Measurements from ENCODE around the gene PDE4B.
"Not testable (repeated sequence)": the region's sequence is repeated elsewhere in the genome, so short reads cannot be mapped to it uniquely, and the experiment has no call there.

The PDE4B gene

DNA sequence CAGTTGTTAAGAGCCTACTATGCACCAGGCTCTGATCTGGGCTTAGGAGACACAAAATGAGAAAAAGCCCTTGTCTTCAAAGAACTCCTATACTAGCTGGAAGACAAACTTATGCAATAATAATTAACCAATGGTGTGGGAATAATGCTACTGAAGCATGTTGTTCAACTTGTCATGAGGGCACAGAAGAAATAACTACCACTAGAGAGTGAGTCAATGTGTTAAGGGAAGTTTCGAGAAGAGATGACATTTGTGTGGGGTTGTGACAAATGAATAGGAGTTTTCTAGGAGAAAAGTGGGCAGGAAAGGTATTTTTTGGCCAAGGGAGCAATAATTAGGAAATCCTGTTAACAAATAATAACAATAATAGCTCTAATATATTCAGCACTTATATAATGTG is 205.0 kb downstream of the PDE4B start:
- Histone ChIP-seq H3K27ac (no peak overlapping the region), H3K27me3 (no peaks in the 10 kb centered on the region), H3K36me3 (no peaks in the 10 kb centered on the region), H3K4me1 (ENCODE audit: control insufficient read depth in 1 of 2, insufficient read depth in 1 of 2, low read depth in 1 of 2, low read length in 1 of 2) (no peaks in the 10 kb centered on the region), H3K9me3 (no peaks in the 10 kb centered on the region), H3K4me3 (ENCODE audit: low read depth in 1 of 2, low read length in 1 of 2) (no peak overlapping the region)
- TF ChIP-seq, protein P1, sequence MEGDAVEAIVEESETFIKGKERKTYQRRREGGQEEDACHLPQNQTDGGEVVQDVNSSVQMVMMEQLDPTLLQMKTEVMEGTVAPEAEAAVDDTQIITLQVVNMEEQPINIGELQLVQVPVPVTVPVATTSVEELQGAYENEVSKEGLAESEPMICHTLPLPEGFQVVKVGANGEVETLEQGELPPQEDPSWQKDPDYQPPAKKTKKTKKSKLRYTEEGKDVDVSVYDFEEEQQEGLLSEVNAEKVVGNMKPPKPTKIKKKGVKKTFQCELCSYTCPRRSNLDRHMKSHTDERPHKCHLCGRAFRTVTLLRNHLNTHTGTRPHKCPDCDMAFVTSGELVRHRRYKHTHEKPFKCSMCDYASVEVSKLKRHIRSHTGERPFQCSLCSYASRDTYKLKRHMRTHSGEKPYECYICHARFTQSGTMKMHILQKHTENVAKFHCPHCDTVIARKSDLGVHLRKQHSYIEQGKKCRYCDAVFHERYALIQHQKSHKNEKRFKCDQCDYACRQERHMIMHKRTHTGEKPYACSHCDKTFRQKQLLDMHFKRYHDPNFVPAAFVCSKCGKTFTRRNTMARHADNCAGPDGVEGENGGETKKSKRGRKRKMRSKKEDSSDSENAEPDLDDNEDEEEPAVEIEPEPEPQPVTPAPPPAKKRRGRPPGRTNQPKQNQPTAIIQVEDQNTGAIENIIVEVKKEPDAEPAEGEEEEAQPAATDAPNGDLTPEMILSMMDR (IDR thresholded peaks at IDR 0.05), result no peak

DNA sequence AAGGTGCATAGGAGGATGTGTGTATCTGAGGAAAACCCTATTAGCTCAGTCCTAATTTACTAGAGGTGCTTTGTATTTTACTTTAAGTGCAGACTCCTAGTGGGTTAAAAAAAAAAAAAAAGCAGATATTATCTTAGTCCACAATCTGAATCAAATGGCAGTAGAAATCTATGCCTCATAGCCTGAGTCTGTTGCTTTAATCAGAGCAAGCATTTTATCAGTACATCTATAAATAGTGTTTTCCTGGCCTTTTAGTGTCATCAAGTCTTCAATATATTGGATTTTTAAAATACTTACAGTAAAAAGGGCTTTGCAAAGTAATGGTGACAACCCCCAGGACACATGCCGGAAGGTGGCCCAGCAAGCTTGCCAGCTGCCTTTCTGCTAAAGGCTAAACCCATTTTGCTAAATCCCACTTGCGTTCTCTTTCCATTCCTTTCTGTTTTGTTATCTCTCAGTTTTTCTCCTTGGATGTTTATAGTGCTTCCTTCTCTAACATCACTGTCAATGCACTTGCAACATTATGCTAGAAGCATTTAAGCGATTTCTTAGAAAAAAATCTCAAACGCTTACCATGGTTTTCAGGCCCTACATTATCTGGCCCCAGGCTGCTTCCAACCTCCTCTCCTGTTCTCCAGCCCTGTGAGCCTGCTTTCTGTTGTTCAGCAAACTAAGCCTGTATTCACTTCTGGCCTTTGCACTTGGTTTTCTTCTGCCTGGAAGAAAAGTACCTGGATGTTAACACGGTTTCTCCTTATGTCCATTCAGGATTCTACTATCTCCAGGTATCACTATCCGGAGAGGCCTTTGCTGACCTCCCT is 206.3 kb downstream of the PDE4B start:
- Histone ChIP-seq H3K4me3 (ENCODE audit: low read depth in 1 of 2, low read length in 1 of 2) (no peak overlapping the region), H3K36me3 (no peaks in the 10 kb centered on the region), H3K27me3 (no peaks in the 10 kb centered on the region), H3K27ac (no peak overlapping the region), H3K9me3 (no peaks in the 10 kb centered on the region), H3K4me1 (ENCODE audit: control insufficient read depth in 1 of 2, insufficient read depth in 1 of 2, low read depth in 1 of 2, low read length in 1 of 2) (no peaks in the 10 kb centered on the region)
- TF ChIP-seq, protein P1 (IDR thresholded peaks at IDR 0.05), result no peak

DNA sequence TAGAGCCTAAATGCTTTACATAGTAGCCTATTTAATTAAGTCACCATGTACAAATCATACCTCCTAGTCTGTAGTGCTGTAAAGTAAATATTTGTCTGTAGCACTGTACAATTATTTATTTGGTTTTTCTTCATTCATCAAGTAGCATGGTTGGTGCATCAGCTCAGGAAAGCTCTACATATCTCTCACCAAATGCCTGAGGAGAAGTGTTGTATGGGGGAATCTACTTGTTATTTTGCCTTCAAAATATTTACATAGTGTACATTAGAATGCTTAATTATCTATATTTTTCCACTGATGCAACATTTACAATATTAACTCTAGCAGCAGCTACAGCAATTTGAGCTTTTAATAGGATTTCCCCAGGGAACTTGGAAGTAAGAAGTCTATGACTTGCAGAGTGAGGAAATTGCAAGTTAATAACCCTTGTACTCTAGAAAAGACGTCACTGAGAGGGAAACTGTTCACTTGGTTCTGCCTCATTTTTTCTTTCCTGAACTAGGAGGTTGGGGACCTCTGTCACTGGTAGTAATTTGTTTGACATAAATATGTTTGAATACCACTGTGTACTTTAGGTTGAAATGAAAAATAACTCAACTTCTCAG is 207.4 kb downstream of the PDE4B start:
- Histone ChIP-seq H3K27ac (no peak overlapping the region), H3K9me3 (no peaks in the 10 kb centered on the region), H3K4me1 (ENCODE audit: control insufficient read depth in 1 of 2, insufficient read depth in 1 of 2, low read depth in 1 of 2, low read length in 1 of 2) (no peaks in the 10 kb centered on the region), H3K27me3 (no peaks in the 10 kb centered on the region), H3K4me3 (ENCODE audit: low read depth in 1 of 2, low read length in 1 of 2) (no peak overlapping the region), H3K36me3 (no peaks in the 10 kb centered on the region)
- TF ChIP-seq, protein P1 (IDR thresholded peaks at IDR 0.05), result no peak

DNA sequence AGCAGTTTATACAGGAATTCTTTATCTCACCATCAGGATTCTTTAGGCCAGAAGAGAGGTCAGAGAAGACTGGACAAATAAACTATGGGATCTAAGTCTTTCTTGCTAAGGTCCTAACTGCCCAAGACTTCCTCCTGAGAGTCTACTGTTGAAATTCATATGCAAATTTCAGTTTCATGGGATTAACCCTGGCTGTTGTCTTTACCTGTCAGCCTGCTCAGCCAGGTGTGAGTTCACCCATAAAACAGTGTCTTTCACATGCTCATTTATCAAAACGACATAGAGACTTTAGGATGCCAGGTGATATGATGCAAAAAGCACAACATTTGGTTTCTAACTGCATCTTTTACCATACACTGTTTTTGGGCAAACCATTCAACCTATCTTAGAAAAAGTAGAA is 211.0 kb downstream of the PDE4B start:
- no peak overlapping the region for H3K27ac ChIP-seq
- no peak overlapping the region for H3K4me3 ChIP-seq (ENCODE audit: low read depth in 1 of 2, low read length in 1 of 2)
- no peaks in the 10 kb centered on the region for H3K9me3 ChIP-seq
- no peaks in the 10 kb centered on the region for H3K36me3 ChIP-seq
- TF ChIP-seq, protein P1 (IDR thresholded peaks at IDR 0.05), result no peak
- H3K27me3 ChIP-seq, result no peaks in the 10 kb centered on the region
- no peaks in the 10 kb centered on the region for H3K4me1 ChIP-seq (ENCODE audit: control insufficient read depth in 1 of 2, insufficient read depth in 1 of 2, low read depth in 1 of 2, low read length in 1 of 2)

DNA sequence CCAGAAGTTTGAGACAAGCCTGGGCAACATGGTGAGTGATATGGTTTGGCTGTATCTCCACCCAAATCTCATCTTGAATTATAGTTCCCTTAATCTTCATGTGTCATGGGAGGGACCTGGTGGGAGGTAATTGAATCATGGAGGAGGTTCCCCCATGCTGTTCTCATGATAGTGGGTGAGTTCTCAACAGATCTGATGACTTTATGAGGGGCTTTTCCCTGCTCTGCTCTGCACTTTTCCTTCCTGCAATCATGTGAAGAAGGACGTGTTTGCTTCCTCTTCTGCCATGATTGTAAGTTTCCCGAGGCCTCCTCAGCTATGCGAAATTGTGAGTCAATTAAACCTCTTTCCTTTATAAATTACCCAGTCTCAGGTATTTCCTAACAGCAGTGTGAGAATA is 213.8 kb downstream of the PDE4B start:
- not testable (repeated sequence) for H3K9me3 ChIP-seq; H3K36me3 ChIP-seq; H3K27ac ChIP-seq; H3K4me1 ChIP-seq (ENCODE audit: control insufficient read depth in 1 of 2, insufficient read depth in 1 of 2, low read depth in 1 of 2, low read length in 1 of 2); H3K4me3 ChIP-seq (ENCODE audit: low read depth in 1 of 2, low read length in 1 of 2); H3K27me3 ChIP-seq

DNA sequence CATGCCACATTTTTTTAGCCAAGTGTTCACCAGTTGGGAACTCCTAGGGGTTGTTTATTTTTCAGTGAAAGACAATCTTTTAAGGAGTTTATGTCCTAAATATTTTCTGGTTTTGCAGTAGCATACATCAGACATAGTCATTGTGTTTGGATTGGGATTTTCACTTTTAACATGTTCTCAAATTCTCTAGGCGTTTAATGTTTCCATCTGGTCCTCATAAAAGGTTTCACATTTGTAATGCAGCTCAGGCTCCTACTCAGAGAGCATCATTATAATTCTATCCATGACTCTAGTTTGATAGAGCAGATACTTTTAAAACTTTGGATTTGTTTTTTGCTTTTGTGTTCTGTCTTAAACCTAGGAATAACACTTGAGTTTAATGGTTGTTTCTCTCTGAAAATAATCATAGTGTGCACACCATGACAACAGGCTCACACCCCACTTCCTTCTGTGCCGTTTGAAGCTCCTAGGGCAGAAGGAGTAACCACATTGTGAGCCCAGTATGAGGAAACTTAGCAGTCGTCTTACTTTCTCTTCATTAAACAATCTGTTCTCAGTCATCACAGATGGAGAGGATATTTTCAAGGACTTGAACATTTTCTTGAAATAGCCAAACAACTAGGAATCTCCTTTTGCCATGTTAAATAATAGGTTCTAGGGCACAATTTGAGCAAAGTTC is 219.6 kb downstream of the PDE4B start:
- no peaks in the 10 kb centered on the region for H3K36me3 ChIP-seq
- no peaks in the 10 kb centered on the region for H3K9me3 ChIP-seq
- TF ChIP-seq, protein P1 (IDR thresholded peaks at IDR 0.05), result no peak
- H3K27me3 ChIP-seq, result no peaks in the 10 kb centered on the region
- H3K27ac ChIP-seq, result no peak overlapping the region
- peaks cover 12 to 20% of the 10 kb centered on the region in 2 experiments for H3K4me1 ChIP-seq (ENCODE audit: control insufficient read depth in 1 of 2, insufficient read depth in 1 of 2, low read depth in 1 of 2, low read length in 1 of 2)
- no peak overlapping the region for H3K4me3 ChIP-seq (ENCODE audit: low read depth in 1 of 2, low read length in 1 of 2)

Data from neutrophil (primary cell).